GM18873 (cell line): ENCODE results near the gene ACTRT3.
"Not testable (repeated sequence)": the region's sequence is repeated elsewhere in the genome, so short reads cannot be mapped to it uniquely, and the experiment has no call there.

Experiments
- ATAC-seq: cut with Tn5 transposase; IDR thresholded peaks from one replicate; pipeline ENCODE4 v1.9.1; 2021; ENCODE audit warnings: mild to moderate bottlenecking, moderate library complexity, moderate number of reproducible peaks; ENCODE audit not compliant: unreplicated experiment, low FRiP score

Gene ACTRT3

GRCh38 chr3:169772897-169773816, 3.8 kb upstream of the ACTRT3 start, which contains the start of gene MYNN:
Gene MYNN, plus strand, starts transcription at chr3:169773396. Its CDS starts 900 bp downstream, at chr3:169774296.
- ATAC-seq: peak; percentile 83

DNA sequence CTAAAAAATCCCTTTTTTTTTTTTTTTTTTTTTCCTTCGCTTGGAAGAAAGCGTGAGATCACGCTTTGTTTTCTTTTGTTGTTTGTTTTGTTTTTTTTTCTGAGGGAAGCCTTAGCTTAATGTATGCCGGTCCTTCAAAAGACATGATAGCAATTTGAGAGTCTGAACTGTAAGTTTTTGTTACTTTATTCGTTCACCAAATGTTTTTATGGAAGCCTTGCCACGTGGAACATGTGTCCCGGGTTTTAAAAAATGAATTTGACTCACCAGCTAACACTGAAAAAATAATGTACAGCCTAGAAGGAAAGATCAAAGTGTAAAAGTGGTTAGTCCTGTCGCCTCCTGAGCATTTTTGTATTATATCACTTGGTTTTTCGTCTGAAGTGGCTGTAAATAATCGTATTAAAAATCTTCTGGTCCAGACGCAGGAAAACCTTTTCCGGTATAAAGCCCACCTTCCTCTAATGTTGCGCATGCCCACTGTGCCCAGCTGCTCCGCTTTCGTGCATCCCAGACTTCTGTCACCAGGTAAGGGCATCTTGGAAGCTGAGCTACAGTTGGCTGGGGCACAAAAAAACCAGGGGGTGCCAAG, 3.0 kb upstream of the ACTRT3 start:
- ATAC-seq: peak; percentile 5

- ATAC-seq: no peak
Measured at GRCh38 chr3:169771497-169772304, 2.3 kb upstream of the ACTRT3 start.

- peak; percentile 59 for ATAC-seq
Measured at GRCh38 chr3:169764882-169765612, 4.3 kb downstream of the ACTRT3 start, which contains the start of gene TERC. Gene TERC, minus strand, starts transcription at chr3:169765060.

GRCh38 chr3:169764312-169764881, 5.0 kb downstream of the ACTRT3 start:
- peak; percentile 32 for ATAC-seq

DNA sequence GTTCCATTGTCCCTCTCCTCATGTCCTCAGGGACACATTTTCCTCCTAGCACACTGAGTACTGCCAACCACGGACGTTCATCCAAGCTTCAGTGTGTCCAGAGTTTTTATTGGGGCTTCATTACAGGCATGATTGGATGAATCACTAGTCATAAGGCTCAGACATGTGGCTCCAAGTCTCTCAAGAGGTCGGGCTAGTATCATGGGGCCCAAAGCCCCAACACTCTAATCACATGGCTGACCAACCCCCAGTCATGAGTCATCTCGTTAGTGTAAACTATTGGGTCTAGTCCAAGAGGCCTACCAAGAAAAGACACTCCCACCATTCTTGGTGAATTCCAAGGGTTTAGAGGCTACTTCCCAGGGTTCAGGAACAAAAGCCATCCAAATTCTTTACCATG, 8.9 kb downstream of the ACTRT3 start:
- no peak for ATAC-seq

DNA sequence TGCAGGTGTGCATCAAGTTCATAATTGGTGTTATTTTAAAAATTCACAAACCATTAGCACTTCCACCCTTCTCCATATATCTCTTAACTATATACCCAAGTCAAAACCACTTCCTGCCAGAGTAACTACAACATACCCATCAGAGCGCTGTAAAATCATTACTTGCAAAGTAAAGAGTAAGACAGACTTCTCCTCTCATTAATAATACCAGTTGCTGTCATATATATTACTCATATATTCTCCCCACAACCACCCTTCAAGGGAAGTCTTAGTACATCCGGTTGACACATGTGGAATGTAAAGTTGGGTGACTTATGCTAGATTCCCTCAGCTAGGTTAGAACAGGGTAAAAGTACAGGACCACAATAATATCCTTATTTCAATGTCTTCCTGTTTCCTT, 10.1 kb downstream of the ACTRT3 start:
- no peak for ATAC-seq

- no peak for ATAC-seq
Measured at GRCh38 chr3:169758359-169758994, 10.9 kb downstream of the ACTRT3 start.

DNA sequence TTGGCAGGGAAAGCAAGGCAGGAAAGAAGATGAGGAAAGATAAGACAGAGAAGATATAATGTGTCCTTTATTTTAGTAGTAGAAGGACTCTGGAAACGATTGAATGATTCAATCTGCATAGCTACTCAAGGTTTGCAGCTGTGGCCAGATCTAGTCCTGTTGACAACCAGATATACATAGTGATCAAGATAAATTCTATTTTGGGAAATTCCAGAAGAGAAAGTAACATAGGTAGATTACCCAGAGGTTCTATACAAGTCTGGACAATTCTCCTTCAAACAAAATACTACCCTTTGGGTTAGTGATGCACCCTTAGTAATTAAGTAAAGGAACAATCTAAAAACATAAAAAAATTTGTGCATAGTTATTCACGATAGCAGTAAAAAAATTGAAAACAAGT, 13.9 kb downstream of the ACTRT3 start:
- ATAC-seq: no peak

GRCh38 chr3:169754711-169755110, 14.7 kb downstream of the ACTRT3 start:
- ATAC-seq: no peak

DNA sequence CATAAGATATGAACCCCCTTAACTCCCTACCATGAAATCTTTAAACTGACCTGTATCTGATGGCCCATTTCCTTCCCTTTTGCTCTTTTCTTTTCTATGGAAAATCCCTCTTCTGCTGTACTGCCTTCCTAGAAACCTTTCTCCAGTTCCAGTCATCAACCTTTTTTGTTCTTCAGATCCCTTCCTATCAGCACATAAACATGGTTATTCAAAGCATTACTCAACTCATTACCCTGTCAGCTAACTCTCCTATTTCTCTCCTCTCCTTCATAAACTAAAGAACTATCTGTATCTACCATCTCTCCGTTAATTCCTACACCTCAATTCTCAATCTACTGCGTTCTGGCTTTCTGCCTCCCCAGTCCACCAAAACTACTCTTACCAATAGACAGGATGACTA, 17.5 kb downstream of the ACTRT3 start:
- ATAC-seq: no peak

DNA sequence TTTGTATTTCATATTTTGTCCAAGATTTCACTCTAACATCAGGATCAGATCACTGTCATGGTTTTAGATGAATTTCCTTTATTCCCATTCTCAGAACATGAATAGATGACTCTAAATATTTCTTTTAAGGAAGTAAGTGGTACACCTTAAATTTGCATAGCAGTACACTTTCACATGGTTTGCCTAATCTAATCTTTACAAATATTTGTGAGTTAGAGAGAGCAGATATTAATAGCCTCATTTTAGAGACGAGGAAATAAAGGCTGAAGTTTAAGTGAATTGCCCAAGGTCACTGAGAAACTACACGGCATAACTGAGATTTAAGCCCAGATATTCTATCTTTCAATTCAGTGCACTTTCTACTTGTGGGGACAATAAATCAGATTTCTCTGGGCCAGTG, 18.7 kb downstream of the ACTRT3 start:
- ATAC-seq: no peak

- ATAC-seq: no peak
Measured at GRCh38 chr3:169748670-169749069, 20.7 kb downstream of the ACTRT3 start.

- ATAC-seq: no peak
Measured at GRCh38 chr3:169746924-169747323, 22.4 kb downstream of the ACTRT3 start.

DNA sequence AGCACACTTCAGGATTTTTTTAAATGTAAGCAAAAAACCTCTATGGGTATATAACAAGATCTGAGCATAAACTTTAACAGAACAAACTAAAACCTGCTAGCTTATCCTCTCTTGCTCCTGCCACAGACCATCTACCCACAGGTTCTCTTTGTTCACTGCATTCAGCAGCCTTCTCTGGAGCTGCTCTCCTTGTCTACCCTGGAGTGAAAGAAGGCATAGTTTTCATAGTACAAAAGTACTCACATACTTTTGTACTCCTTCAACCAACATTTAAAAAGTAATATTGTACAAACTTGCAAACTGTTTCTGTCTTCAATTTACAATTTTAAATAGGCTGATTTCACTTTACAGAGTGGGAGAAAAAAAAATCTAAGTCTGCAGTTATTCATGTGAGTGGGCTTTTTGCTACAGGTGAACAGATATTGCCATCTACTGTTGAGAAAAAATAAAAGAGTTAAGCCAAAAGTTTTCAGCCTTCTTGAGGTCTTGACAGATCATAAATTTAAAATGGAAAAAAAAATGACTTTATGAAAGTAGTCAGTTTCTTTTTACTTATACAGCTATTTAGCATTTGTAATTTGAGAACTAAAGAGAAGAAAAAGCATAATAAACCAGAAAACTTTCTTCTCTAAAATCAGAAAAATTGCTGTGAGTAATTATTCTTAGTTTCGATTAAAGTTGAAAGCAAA, 24.9 kb downstream of the ACTRT3 start:
- no peak for ATAC-seq

GRCh38 chr3:169739067-169739466, 30.3 kb downstream of the ACTRT3 start:
- ATAC-seq: no peak

GRCh38 chr3:169731857-169732256, 37.5 kb downstream of the ACTRT3 start:
- ATAC-seq: not testable (repeated sequence)

DNA sequence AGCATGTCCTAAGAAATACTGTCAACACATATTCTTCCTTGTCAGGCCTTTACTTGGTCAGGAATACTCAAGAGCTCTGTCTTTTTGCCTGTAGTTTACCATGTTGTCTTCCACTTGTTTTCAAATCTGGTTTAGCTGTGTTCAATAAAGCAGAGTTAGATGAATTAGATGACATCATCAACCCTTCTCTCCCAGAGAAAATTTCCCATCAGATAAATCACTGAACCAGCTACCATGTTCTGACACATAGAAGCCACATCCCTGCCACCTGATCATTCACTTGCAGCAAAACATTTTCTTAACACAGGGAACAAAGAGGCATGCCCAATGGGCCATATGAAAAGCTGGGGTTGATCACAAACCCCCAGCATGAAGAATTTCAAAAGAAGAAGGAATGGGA, 46.6 kb downstream of the ACTRT3 start:
- no peak for ATAC-seq

DNA sequence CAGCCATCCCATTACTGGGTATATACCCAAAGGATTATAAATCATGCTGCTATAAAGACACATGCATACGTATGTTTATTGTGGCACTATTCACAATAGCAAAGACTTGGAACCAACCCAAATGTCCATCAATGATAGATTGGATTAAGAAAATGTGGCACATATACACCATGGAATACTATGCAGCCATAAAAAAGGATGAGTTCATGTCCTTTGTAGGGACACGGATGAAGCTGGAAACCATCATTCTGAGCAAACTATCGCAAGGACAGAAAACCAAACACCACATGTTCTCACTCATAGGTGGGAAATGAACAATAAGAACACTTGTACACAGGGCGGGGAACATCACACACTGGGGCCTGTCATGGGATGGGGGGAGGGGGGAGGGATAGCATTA, 50.9 kb downstream of the ACTRT3 start:
- not testable (repeated sequence) for ATAC-seq
